Pancreas (tissue), 10 donors: ENCODE data around the gene MAP3K4. TPM values are rescaled to one million over a fixed set of nuclear protein-coding genes. Genes with fewer than 3 reads are reported as not detected.
A peak's percentile ranks its signal among the peaks of the same experiment; 100 is the strongest.

Experiments
- ATAC-seq, 4 donors: fragments of 200-7000 bp; cut with Tn5 transposase; one replicate each; pipeline versions ENCODE4 v1.8.0 to v1.9.1; 2020; ENCODE audit warnings: mild to moderate bottlenecking in 4 of 4, moderate library complexity in 4 of 4
- DNase-seq, 6 donors: peaks; one replicate each; pipeline ENCODE4 v3.0.0-alpha.2; 2020
- FAIRE-seq: peaks from 2 replicates; lab custom pipeline; 2012; peaks lifted over from hg19 to GRCh38; lab: Jason Lieb, UNC
- H3K27ac ChIP-seq, 4 donors: fragments of 200-600 bp; sonication (generic); 1 replicate in 3 of 4; 2 replicates in 1 of 4; pipeline versions ENCODE4 v1.5.0 to v1.8.0; 2020
- H3K27me3 ChIP-seq, 4 donors: fragments of 200-600 bp; one replicate each; pipeline ENCODE4 v1.8.0; 2021
- H3K36me3 ChIP-seq, 3 donors: fragments of 200-600 bp; sonication (generic) in 1 of 3; one replicate each; pipeline versions ENCODE4 v1.5.0 to v1.8.0; 2020 to 2021
- H3K4me1 ChIP-seq, 3 donors: fragments of 200-600 bp; one replicate each; pipeline ENCODE4 v1.8.0; 2021
- H3K4me3 ChIP-seq, 4 donors: fragments of 200-600 bp; sonication (generic) in 2 of 4; one replicate each; pipeline versions ENCODE4 v1.5.0 to v1.8.0; 2020 to 2021
- H3K9me3 ChIP-seq, 4 donors: fragments of 200-600 bp; one replicate each; pipeline ENCODE4 v1.8.0; 2021
- WGBS, 2 donors: extraction: QIAGEN DNeasy Blood & Tissue Kit; methylation state at CpG; one replicate each; pipeline ENCODE4 v1.1.7; 2013; 5-methylcytosine and 5-hydroxymethylcytosine counted together
- intact Hi-C, 3 donors: fragments of 100-400 bp; cut with DNase I; formaldehyde crosslinking; loops; one replicate each; pipeline versions ENCODE4 v1.11.1 to v1.14.2; 2022
- polyA plus RNA-seq, 2 donors: library from polyadenylated mRNA; stranded (reverse); fragments of 200-250 nt; gene quantifications; one replicate each; pipeline ENCODE4 v1.2.3, GENCODE V29; 2013
- total RNA-seq, 6 donors: library from RNA; stranded (reverse); fragmentation: NEBNext Ultra II Directional in 4 of 6; extraction: Animal tissue kit (Norgen Biotek cat#: 25700) in 4 of 6; gene quantifications; one replicate each; pipeline versions ENCODE4 v1.2.1 to v1.2.4, GENCODE V29; 2021 to 2023
- TF ChIP-seq, protein P1 (sequence below), 4 donors: fragments of 200-600 bp; sonication (generic) in 3 of 4; IDR thresholded peaks; one replicate each; pipeline versions ENCODE4 v1.5.0 to v1.8.0; 2021; ENCODE audit warnings: antibody characterized with exemption in 4 of 4
- donor health status: healthy with polysubstance abuse.
- donor health status: DM: no; HTN: no; CAD: no; lungs with moderate emphysema.
- donor health status: DM: no; HTN: no; CAD: no.
- donor health status: control.
- donor health status: control.
- donor health status: Bipolar disorder and iron deficiency.
- donor health status: DM: yes; HTN: yes; CAD: no.
- donor health status: DM: no; HTN: no; CAD: no.
- donor health status: DM: no; HTN: no; CAD: no.
- donor health status: DM: yes; HTN: yes; CAD: no.

MAP3K4 gene
- total and polyA plus RNA-seq, 8 donors: 10.8 to 32.0 (median 25.3) TPM

DNA sequence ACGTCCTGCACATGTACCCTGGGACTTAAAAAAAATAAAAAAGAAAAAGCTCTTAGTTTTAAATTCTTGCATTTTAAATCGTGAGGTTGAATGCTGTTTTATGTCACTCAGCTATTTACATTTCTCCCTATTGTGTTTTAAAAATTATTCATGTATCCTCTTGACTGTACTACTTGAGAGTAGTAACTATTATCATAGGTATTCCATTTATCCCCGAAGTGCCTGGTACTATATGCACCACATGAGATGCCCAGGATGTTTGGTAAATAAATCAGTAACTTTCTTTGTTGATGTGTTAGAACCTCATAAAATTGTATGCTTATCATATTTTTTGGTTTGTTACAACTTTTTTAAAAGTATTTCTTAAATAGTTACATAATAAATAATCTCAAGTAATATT is 18.4 kb downstream of the MAP3K4 start:
- H3K27ac ChIP-seq: no peak overlapping the region
- H3K4me1 ChIP-seq: peaks cover 0 to 27% (median 11%) of the 10 kb centered on the region in 3 donors
- no peak overlapping the region for H3K4me3 ChIP-seq
- DNase-seq (no peak), ATAC-seq (no peak), FAIRE-seq (no peak)
- TF ChIP-seq, protein P1, sequence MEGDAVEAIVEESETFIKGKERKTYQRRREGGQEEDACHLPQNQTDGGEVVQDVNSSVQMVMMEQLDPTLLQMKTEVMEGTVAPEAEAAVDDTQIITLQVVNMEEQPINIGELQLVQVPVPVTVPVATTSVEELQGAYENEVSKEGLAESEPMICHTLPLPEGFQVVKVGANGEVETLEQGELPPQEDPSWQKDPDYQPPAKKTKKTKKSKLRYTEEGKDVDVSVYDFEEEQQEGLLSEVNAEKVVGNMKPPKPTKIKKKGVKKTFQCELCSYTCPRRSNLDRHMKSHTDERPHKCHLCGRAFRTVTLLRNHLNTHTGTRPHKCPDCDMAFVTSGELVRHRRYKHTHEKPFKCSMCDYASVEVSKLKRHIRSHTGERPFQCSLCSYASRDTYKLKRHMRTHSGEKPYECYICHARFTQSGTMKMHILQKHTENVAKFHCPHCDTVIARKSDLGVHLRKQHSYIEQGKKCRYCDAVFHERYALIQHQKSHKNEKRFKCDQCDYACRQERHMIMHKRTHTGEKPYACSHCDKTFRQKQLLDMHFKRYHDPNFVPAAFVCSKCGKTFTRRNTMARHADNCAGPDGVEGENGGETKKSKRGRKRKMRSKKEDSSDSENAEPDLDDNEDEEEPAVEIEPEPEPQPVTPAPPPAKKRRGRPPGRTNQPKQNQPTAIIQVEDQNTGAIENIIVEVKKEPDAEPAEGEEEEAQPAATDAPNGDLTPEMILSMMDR (IDR thresholded peaks at IDR 0.05): no peak
- no peaks in the 10 kb centered on the region for H3K36me3 ChIP-seq
- no peaks in the 10 kb centered on the region for H3K9me3 ChIP-seq
- intact Hi-C loops: no loop called here
- no peaks in the 10 kb centered on the region for H3K27me3 ChIP-seq
- WGBS, 2 donors: 76 to 80% methylated on average over 3 of the region's 3 CpGs

DNA sequence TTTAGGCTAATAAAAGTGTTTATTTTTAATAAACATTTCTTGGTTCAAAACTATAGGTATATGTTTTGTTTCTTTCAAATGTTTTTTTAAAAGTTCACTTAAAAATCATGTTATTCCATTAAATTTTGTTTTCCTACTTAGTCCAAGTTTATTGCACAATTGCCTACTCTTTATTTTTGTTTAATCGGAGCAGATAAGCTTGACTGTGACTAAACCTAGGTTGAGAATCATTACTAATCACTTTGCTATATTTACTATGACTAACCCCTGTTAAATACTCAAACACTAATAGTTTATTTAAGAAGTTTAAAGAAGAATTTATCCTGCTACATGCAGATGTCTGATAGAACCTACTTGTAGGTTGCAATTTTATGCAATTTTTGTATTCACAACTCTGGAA is 18.8 kb downstream of the MAP3K4 start:
- intact Hi-C loops: no loop called here
- Histone ChIP-seq H3K27ac (no peak overlapping the region), H3K4me3 (no peak overlapping the region), H3K36me3 (no peaks in the 10 kb centered on the region), H3K9me3 (no peaks in the 10 kb centered on the region), H3K27me3 (no peaks in the 10 kb centered on the region), H3K4me1 (peaks cover 0 to 27% (median 11%) of the 10 kb centered on the region in 3 donors)
- ATAC-seq (peak; percentile 84 to 91 (median 86)), DNase-seq (no peak), FAIRE-seq (peak; percentile 71)
- WGBS, 2 donors: 11% methylated on average over 1 of the region's 1 CpG
- TF ChIP-seq, protein P1 (IDR thresholded peaks at IDR 0.05): no peak

DNA sequence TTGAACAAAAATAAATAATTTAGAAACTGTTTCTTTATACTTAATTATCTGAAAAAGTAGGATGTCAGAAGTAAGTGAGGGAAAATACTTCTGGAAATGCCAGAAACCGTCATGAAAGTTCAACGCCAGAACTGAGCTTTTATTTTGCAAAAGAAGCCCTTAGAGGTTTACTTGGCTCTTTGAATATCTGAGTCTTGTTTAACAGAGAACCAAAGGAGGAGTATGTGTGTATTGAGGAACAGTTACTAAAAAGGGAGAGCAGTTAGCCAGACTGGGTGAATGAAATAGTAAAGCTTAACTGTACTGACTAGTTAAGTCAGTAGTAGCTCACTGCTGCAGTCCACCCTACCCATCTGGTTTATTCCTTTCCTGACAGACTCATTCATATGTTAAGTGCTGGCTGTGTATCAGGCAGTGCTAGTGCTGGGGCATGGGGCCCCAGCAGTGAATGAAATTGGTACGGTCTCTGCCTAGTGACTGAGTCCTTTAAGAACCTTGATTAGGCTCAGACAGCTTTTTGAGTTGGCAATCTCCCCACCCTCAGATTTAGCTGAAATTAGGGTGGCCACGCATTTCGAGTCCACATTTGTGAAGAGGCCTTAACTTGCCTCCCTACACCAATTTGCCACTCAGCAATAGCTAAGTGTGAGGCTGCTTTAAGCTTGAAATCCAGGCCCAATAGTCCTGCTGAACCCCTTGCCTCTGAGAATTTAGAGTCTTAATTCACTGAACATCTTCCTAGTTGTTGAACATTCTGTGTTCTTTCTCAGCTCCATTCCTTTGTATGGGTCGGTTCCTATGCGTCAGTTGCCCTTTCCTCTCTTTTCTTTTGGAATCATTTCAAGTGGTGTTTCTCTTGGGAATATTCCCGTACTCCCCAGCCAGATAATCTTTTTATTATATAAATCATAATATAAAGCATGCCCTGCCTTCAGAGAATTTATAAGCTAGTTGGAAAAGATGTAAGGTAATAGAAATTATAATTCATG is 20.2 kb downstream of the MAP3K4 start:
- ATAC-seq (peak in 1 of 4 donors; percentile 25), FAIRE-seq (no peak), DNase-seq (no peak)
- intact Hi-C loops: no loop called here
- 71 to 73% methylated on average over 8 of the region's 8 CpGs for WGBS, 2 donors
- Histone ChIP-seq H3K27ac (no peak overlapping the region), H3K27me3 (no peaks in the 10 kb centered on the region), H3K4me3 (no peak overlapping the region), H3K4me1 (peaks cover 0 to 27% (median 13%) of the 10 kb centered on the region in 3 donors), H3K36me3 (no peaks in the 10 kb centered on the region), H3K9me3 (no peaks in the 10 kb centered on the region)
- TF ChIP-seq, protein P1 (IDR thresholded peaks at IDR 0.05): no peak

DNA sequence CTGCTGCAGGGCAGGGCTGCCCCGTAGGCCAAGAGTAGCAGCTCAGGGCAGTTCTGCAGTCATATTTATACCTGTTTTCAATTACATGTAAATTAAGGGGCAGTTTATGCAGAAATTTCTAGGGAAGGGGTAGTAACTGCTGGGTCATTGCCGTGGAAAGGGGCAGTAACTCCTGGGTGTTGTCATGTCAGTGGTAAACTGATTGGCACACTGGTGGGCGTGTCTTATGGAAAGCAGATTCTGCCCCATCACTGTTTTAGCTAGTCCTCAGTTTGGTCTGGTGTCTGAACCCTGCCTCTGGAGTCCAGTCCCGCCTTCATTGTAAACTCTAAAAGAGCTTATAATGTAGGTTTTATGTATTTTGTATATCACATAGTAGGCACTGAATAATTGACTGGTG is 22.1 kb downstream of the MAP3K4 start:
- no peaks in the 10 kb centered on the region for H3K36me3 ChIP-seq
- no peak for ATAC-seq
- peaks cover 0 to 31% (median 23%) of the 10 kb centered on the region in 3 donors for H3K4me1 ChIP-seq
- no peaks in the 10 kb centered on the region for H3K9me3 ChIP-seq
- no peak for FAIRE-seq
- no peak for DNase-seq
- TF ChIP-seq, protein P1 (IDR thresholded peaks at IDR 0.05): no peak
- intact Hi-C loops: no loop called here
- H3K27me3 ChIP-seq: no peaks in the 10 kb centered on the region
- WGBS, 2 donors: 95 to 98% methylated on average over 4 of the region's 4 CpGs
- H3K27ac ChIP-seq: no peak overlapping the region
- H3K4me3 ChIP-seq: no peak overlapping the region
